ENCODE measurements around the gene USP6NL.

GRCh38 chr10:11643039-11643438 is 31.6 kb upstream of the USP6NL start:
- TF ChIP-seq BHLHE40 (IDR thresholded peaks at IDR 0.05; ENCODE audit: borderline replicate concordance in 1 of 2, low read depth in 2 of 2, low read length in 1 of 2) (no peak), EZH2 (IDR thresholded peaks at IDR 0.05; ENCODE audit: borderline replicate concordance, control insufficient read depth, low read depth, low read length) (no peak), CHD4 (IDR thresholded peaks at IDR 0.05) (no peak), POLR2A (IDR thresholded peaks at IDR 0.05; ENCODE audit: low read depth, low read length) (no peak), MTA3 (IDR thresholded peaks at IDR 0.05; ENCODE audit: borderline replicate concordance, low read length) (no peak), TCF7 (IDR thresholded peaks at IDR 0.05; ENCODE audit: borderline replicate concordance) (no peak), BCL11A (IDR thresholded peaks at IDR 0.05; ENCODE audit: low read depth, low read length) (no peak), JUND (IDR thresholded peaks at IDR 0.05; ENCODE audit: low read depth, low read length) (no peak)
- TF ChIP-seq, protein P1, sequence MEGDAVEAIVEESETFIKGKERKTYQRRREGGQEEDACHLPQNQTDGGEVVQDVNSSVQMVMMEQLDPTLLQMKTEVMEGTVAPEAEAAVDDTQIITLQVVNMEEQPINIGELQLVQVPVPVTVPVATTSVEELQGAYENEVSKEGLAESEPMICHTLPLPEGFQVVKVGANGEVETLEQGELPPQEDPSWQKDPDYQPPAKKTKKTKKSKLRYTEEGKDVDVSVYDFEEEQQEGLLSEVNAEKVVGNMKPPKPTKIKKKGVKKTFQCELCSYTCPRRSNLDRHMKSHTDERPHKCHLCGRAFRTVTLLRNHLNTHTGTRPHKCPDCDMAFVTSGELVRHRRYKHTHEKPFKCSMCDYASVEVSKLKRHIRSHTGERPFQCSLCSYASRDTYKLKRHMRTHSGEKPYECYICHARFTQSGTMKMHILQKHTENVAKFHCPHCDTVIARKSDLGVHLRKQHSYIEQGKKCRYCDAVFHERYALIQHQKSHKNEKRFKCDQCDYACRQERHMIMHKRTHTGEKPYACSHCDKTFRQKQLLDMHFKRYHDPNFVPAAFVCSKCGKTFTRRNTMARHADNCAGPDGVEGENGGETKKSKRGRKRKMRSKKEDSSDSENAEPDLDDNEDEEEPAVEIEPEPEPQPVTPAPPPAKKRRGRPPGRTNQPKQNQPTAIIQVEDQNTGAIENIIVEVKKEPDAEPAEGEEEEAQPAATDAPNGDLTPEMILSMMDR (IDR thresholded peaks at IDR 0.05 in 2 of 3, conservative IDR thresholded peaks at IDR 0.05 in 1 of 3; ENCODE audit: control insufficient read depth in 2 of 3, extremely low read depth in 1 of 3, insufficient read depth in 1 of 3, low read depth in 3 of 3, low read length in 3 of 3) = no peak

All from GM12878 (cell line).